Epithelial cell of esophagus (primary cell): Measurements from ENCODE around the gene TOX3.

Experiments used
- DNase-seq: peaks from one replicate; pipeline ENCODE4 v3.0.0; 2010; ENCODE audit warnings: low read depth
- H3K4me3 ChIP-seq: 2 replicates; pipeline ENCODE4 v1.5.1; 2011; ENCODE audit warnings: mild to moderate bottlenecking, low read length, control low read depth
- CTCF ChIP-seq: IDR thresholded peaks from 2 replicates; pipeline ENCODE4 v1.5.1; 2011; ENCODE audit warnings: low read depth, mild to moderate bottlenecking, low read length, control low read depth, inconsistent platforms; ENCODE audit not compliant: insufficient read depth; ENCODE audit errors: missing control alignments

TOX3 gene

GRCh38 chr16:52546291-52547003 lies 496 bp downstream of the TOX3 start:
- no peak for DNase-seq
- no peak for TF ChIP-seq CTCF
- H3K4me3 ChIP-seq: no peak overlapping the region

GRCh38 chr16:52545898-52546266 lies 1.1 kb downstream of the TOX3 start:
- TF ChIP-seq CTCF: no peak
- no peak for DNase-seq
- no peak overlapping the region for H3K4me3 ChIP-seq

GRCh38 chr16:52545222-52545897 lies 1.6 kb downstream of the TOX3 start:
- no peak for DNase-seq

GRCh38 chr16:52544703-52545102 lies 2.2 kb downstream of the TOX3 start:
- H3K4me3 ChIP-seq: no peak overlapping the region
- no peak for TF ChIP-seq CTCF
- no peak for DNase-seq

More at GRCh38 chr16:52545222-52545897, 1.6 kb downstream of the TOX3 start:
- TF ChIP-seq CTCF: no peak
- no peak overlapping the region for H3K4me3 ChIP-seq

- TF ChIP-seq CTCF: no peak
- H3K4me3 ChIP-seq: no peak overlapping the region
- DNase-seq: no peak
Observed at GRCh38 chr16:52543654-52544053, 3.3 kb downstream of the TOX3 start.

- no peak overlapping the region for H3K4me3 ChIP-seq
- no peak for TF ChIP-seq CTCF
- no peak for DNase-seq
Observed at GRCh38 chr16:52540910-52541309, 6.0 kb downstream of the TOX3 start.

DNA sequence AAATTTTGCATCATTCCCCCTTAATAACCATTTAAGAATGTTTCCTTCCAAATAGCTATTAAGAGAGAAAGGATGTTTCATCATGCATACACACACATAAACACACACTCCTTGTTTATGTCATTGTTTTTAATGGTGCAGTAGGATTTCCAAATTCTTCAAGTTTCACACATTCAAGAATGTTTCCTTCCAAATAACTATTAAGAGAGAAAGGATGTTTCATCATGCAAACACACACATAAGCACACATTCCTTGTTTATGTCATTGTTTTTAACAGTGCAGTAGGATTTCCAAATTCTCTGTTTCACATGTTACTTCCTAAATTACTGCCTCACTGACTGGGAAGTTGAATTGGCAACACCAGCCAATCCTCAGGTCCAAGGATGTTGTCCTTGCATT lies 7.8 kb downstream of the TOX3 start:
- no peak for TF ChIP-seq CTCF
- DNase-seq: no peak
- no peak overlapping the region for H3K4me3 ChIP-seq
